PC-9 (cell line): Measurements from ENCODE around the gene MAN1C1.

Experiments used
- CTCF ChIP-seq: fragments of 200-600 bp; sonication (generic); conservative IDR thresholded peaks from 2 replicates; pipeline ENCODE4 v1.6.1; 2017; ENCODE audit warnings: mixed run types, antibody characterized with exemption, mild to moderate bottlenecking, moderate library complexity
- EZH2 ChIP-seq: fragments of 200-600 bp; sonication (generic); IDR thresholded peaks from 2 replicates; pipeline ENCODE4 v1.8.0; 2017; ENCODE audit warnings: antibody characterized with exemption, low read depth

GRCh38 chr1:25701030-25701785 is 84.6 kb downstream of the MAN1C1 start:
- TF ChIP-seq CTCF (no peak), EZH2 (no peak)
